SU-DHL-6 (cell line): Measurements from ENCODE around the gene NUPR1.
"Not testable (repeated sequence)": the region's sequence is repeated elsewhere in the genome, so short reads cannot be mapped to it uniquely, and the experiment has no call there.

Experiments
- H2AFZ ChIP-seq: fragments of 200-600 bp; sonication (generic); 2 replicates; pipeline ENCODE4 v1.6.1; 2014; ENCODE audit warnings: low read depth, mild to moderate bottlenecking, moderate library complexity, mixed read lengths, antibody characterized with exemption, low read length; ENCODE audit not compliant: severe bottlenecking
- H3F3A ChIP-seq: fragments of 200-600 bp; shearing (Covaris generic); 2 replicates; pipeline ENCODE4 v1.6.0; 2016; ENCODE audit warnings: antibody characterized with exemption, mild to moderate bottlenecking; ENCODE audit not compliant: insufficient read depth
- H3K27ac ChIP-seq: fragments of 200-600 bp; sonication (generic); 2 replicates; pipeline ENCODE4 v1.5.1; 2016; ENCODE audit warnings: low read depth, mild to moderate bottlenecking, low read length, moderate library complexity, mixed read lengths
- H3K27me3 ChIP-seq: fragments of 200-600 bp; sonication (generic), shearing (Covaris generic); 2 replicates; pipeline ENCODE4 v1.6.0; 2014; ENCODE audit warnings: mild to moderate bottlenecking, low read length
- H3K36me3 ChIP-seq: fragments of 200-600 bp; sonication (generic); 2 replicates; pipeline ENCODE4 v1.6.1; 2014; ENCODE audit warnings: mild to moderate bottlenecking, low read length, mixed read lengths
- H3K4me2 ChIP-seq: fragments of 300-600, 200-600 bp; shearing (Covaris generic), sonication (generic); 2 replicates; pipeline ENCODE4 v1.6.0; 2014; ENCODE audit warnings: low read length, low read depth, mild to moderate bottlenecking; ENCODE audit not compliant: poor library complexity, severe bottlenecking
- H3K4me3 ChIP-seq: fragments of 200-600 bp; sonication (generic); 2 replicates; pipeline ENCODE4 v1.5.1; 2014; ENCODE audit warnings: antibody characterized with exemption, low read length, mild to moderate bottlenecking, mixed read lengths; ENCODE audit not compliant: insufficient read depth, poor library complexity, severe bottlenecking
- H3K79me2 ChIP-seq: fragments of 200-600 bp; sonication (generic); 2 replicates; pipeline ENCODE4 v1.6.1; 2014; ENCODE audit warnings: mild to moderate bottlenecking, low read length, moderate library complexity; ENCODE audit not compliant: insufficient read depth
- H3K9ac ChIP-seq: fragments of 200-600 bp; sonication (generic); 2 replicates; pipeline ENCODE4 v1.7.0; 2014; ENCODE audit warnings: mild to moderate bottlenecking, low read length
- H3K9me2 ChIP-seq: fragments of 200-600 bp; sonication (generic); replicated peaks from 2 replicates; pipeline ENCODE4 v1.6.1; 2014; ENCODE audit warnings: low read length; ENCODE audit not compliant: insufficient read depth
- H3K9me3 ChIP-seq: fragments of 200-600 bp; sonication (generic); 2 replicates; pipeline ENCODE4 v1.6.1; 2014; ENCODE audit warnings: low read length, mixed read lengths; ENCODE audit not compliant: insufficient read depth
- H4K20me1 ChIP-seq: fragments of 200-600 bp; sonication (generic); 2 replicates; pipeline ENCODE4 v1.6.1; 2014; ENCODE audit warnings: low read depth, mild to moderate bottlenecking, antibody characterized with exemption, low read length, moderate library complexity, mixed read lengths
- EZH2phosphoT487 ChIP-seq: fragments of 200-600 bp; sonication (generic), shearing (Covaris generic); conservative IDR thresholded peaks from 2 replicates; pipeline ENCODE4 v1.6.1; 2018; ENCODE audit warnings: mild to moderate bottlenecking, antibody characterized with exemption, low read length, moderate library complexity, mixed read lengths
- TF ChIP-seq, protein P1 (sequence below): fragments of 200-600 bp; sonication (generic); IDR thresholded peaks from one replicate; pipeline ENCODE4 v1.5.1; 2017; ENCODE audit warnings: antibody characterized with exemption, mild to moderate bottlenecking, low read length, moderate library complexity; ENCODE audit not compliant: insufficient read depth, poor library complexity, severe bottlenecking

Gene NUPR1

GRCh38 chr16:28528463-28528867 is 10.3 kb downstream of the NUPR1 start:
- Histone ChIP-seq H3K27ac (no peak overlapping the region), H4K20me1 (no peaks in the 10 kb centered on the region), H3K4me2 (no peak overlapping the region), H3K36me3 (no peaks in the 10 kb centered on the region), H3K27me3 (no peaks in the 10 kb centered on the region), H3F3A (no peaks in the 10 kb centered on the region), H3K4me3 (no peak overlapping the region), H3K79me2 (no peaks in the 10 kb centered on the region), H2AFZ (no peak overlapping the region), H3K9me2 (no peaks in the 10 kb centered on the region), H3K9ac (no peak overlapping the region), H3K9me3 (no peaks in the 10 kb centered on the region)
- TF ChIP-seq, protein P1, sequence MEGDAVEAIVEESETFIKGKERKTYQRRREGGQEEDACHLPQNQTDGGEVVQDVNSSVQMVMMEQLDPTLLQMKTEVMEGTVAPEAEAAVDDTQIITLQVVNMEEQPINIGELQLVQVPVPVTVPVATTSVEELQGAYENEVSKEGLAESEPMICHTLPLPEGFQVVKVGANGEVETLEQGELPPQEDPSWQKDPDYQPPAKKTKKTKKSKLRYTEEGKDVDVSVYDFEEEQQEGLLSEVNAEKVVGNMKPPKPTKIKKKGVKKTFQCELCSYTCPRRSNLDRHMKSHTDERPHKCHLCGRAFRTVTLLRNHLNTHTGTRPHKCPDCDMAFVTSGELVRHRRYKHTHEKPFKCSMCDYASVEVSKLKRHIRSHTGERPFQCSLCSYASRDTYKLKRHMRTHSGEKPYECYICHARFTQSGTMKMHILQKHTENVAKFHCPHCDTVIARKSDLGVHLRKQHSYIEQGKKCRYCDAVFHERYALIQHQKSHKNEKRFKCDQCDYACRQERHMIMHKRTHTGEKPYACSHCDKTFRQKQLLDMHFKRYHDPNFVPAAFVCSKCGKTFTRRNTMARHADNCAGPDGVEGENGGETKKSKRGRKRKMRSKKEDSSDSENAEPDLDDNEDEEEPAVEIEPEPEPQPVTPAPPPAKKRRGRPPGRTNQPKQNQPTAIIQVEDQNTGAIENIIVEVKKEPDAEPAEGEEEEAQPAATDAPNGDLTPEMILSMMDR: no peak
- no peak for TF ChIP-seq EZH2phosphoT487

- H3K36me3 ChIP-seq: no peaks in the 10 kb centered on the region
- H3K79me2 ChIP-seq: no peaks in the 10 kb centered on the region
- H3K4me2 ChIP-seq: no peak overlapping the region
- H2AFZ ChIP-seq: no peak overlapping the region
- TF ChIP-seq EZH2phosphoT487: no peak
- TF ChIP-seq, protein P1: no peak
- H3K4me3 ChIP-seq: no peak overlapping the region
- no peak overlapping the region for H3K27ac ChIP-seq
- H3K9ac ChIP-seq: no peak overlapping the region
- H3K9me2 ChIP-seq: no peaks in the 10 kb centered on the region
- no peaks in the 10 kb centered on the region for H4K20me1 ChIP-seq
- no peaks in the 10 kb centered on the region for H3F3A ChIP-seq
- H3K9me3 ChIP-seq: no peaks in the 10 kb centered on the region
- no peaks in the 10 kb centered on the region for H3K27me3 ChIP-seq
Measured at GRCh38 chr16:28527985-28528384, 10.8 kb downstream of the NUPR1 start.

- H3K27ac ChIP-seq: not testable (repeated sequence)
Measured at GRCh38 chr16:28527100-28527785, 11.5 kb downstream of the NUPR1 start.

GRCh38 chr16:28526201-28527099 is 12.3 kb downstream of the NUPR1 start:
- TF ChIP-seq EZH2phosphoT487: no peak
- TF ChIP-seq, protein P1: no peak

More at GRCh38 chr16:28527100-28527785, 11.5 kb downstream of the NUPR1 start:
- H3F3A ChIP-seq, H2AFZ ChIP-seq, H3K36me3 ChIP-seq, H3K27me3 ChIP-seq, H3K4me2 ChIP-seq, H3K4me3 ChIP-seq, H3K9ac ChIP-seq, H3K9me2 ChIP-seq, H3K79me2 ChIP-seq, H3K9me3 ChIP-seq, H4K20me1 ChIP-seq: not testable (repeated sequence)

More at GRCh38 chr16:28526201-28527099, 12.3 kb downstream of the NUPR1 start:
- Histone ChIP-seq H3K27ac (no peak overlapping the region), H3K4me2 (no peak overlapping the region), H3K9me3 (no peaks in the 10 kb centered on the region), H4K20me1 (no peaks in the 10 kb centered on the region), H3K4me3 (no peak overlapping the region), H2AFZ (no peak overlapping the region), H3K36me3 (no peaks in the 10 kb centered on the region), H3F3A (no peaks in the 10 kb centered on the region), H3K9me2 (no peaks in the 10 kb centered on the region), H3K9ac (no peak overlapping the region), H3K79me2 (no peaks in the 10 kb centered on the region), H3K27me3 (no peaks in the 10 kb centered on the region)
